NOMO-1 treated with dmso at 0.1 percent for 144 hours (cell line): ENCODE data around the gene SLC2A10.
"Not testable (repeated sequence)": the region's sequence is repeated elsewhere in the genome, so short reads cannot be mapped to it uniquely, and the experiment has no call there.

ENCODE experiments used
- DNase-seq: peaks from one replicate; lab custom pipeline; 2025; ENCODE audit not compliant: unreplicated experiment; lab: John Stamatoyannopoulos, UW

Gene SLC2A10

DNA sequence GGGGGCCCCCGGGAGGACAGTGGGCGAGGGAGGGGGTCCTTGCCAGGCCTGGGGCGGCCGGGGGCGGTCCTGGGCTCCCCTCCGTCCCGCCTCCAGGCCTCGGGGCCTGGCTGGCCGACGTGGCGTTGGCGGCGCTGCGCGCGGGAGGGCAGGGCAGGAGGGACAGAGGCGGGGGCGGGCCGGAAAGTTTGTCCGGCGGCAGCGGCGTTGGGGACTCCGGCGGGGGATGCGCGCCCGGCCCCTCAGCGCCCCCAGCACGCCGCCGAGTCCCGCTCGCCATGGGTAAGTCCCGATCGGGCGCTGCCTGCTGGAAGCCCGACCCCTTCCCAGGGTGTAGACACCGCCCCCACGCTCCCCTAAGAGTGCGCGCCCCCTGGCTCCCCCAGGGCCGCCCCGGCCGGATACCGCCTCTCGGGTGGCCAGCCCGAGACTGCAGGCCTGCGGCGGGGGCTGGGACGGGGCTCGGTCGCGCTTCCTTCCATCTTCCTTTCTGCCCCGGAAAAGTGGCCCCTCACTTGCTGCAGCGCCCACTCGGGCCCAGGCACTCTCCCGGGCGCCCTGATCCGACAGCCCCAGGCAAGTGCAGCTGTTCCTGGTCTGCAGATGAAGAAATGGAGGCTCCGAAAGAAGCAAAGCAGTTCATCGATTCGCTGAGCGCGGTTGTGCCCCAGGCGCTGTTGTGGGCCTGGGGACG lies at the start of gene SLC2A10:
TSS of gene SLC2A10 (plus strand) at position 191 of the 694 bp plus-strand sequence. CDS start at position 279, 88 bp downstream.
- no peak for DNase-seq

- DNase-seq, result no peak
Measured at GRCh38 chr20:46660487-46660886, 49.0 kb upstream of the SLC2A10 start.

- DNase-seq, result no peak
Measured at GRCh38 chr20:46661659-46662058, 47.8 kb upstream of the SLC2A10 start.

DNA sequence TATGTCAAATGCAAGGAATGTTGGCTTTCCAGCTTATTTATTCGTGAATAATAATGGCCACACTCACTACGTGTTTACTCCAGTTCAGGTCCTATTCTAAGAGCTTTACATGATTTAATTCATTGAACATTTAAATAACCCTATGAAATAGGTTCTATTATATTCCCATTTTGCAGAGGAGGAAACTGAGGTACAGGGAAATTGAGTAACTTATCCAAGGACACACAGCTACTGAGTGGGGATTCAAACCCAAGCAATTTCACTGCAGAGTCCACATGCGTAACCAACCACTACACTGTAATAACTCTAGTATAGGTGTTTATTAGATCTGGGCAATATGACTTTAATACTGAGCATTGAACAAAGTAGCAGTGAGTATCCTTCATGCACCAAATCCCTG lies 45.9 kb upstream of the SLC2A10 start:
- no peak for DNase-seq

- no peak for DNase-seq
Measured at GRCh38 chr20:46665602-46666001, 43.8 kb upstream of the SLC2A10 start.

GRCh38 chr20:46666306-46666705 lies 43.1 kb upstream of the SLC2A10 start:
- DNase-seq, result no peak

GRCh38 chr20:46666818-46667515 lies 42.5 kb upstream of the SLC2A10 start:
- no peak for DNase-seq

GRCh38 chr20:46670228-46670584 lies 39.2 kb upstream of the SLC2A10 start:
- no peak for DNase-seq

DNA sequence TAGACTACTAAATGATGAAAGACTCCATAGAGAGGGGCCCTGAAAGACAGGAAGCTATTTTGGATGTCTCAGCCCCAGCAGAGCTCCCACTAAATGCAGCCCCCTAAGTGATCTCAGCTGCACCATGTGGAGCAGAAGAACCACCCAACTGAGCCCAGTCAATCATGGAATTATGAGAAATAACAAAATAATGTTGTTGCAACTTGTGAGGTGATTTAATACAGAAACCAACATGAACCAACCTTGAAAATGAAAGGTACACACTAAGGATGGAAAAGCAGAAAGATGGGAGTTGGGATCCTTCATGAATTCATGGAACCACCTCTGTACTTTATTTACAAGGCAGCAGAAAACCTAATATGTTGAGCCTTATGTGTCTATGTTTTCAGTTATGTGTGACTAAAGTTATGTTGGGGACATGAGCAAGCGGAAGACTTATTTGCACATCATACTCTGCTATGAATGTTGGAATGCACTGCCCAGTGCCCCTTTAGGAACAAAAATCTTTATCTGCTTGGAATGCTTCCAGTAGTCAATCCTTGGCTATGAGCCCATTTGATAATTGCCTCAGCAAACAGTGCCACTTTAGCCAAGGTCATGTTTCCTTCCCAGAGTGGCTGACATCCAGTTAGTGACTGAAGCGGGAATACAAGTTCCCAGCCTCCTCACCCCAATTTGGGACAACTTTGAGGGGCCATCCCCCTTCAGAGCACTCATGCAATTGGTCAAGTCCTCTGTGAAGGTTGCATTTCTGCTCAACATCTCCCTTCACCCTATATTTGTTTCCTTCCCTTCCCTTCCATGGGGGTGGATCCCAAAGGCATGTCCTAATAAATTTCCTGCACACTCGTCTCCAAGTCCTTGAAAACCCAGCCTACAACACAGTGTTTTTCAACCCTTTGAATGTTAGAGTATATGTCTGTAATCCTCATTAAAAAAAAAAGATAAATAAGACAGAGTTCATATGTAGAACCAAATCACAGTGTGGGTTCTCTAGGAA lies 38.6 kb upstream of the SLC2A10 start:
- DNase-seq, result no peak

GRCh38 chr20:46671866-46672542 lies 37.4 kb upstream of the SLC2A10 start:
- DNase-seq, result no peak

- DNase-seq, result no peak
Measured at GRCh38 chr20:46672543-46673148, 36.8 kb upstream of the SLC2A10 start.

- no peak for DNase-seq
Measured at GRCh38 chr20:46673394-46674252, 35.8 kb upstream of the SLC2A10 start.

DNA sequence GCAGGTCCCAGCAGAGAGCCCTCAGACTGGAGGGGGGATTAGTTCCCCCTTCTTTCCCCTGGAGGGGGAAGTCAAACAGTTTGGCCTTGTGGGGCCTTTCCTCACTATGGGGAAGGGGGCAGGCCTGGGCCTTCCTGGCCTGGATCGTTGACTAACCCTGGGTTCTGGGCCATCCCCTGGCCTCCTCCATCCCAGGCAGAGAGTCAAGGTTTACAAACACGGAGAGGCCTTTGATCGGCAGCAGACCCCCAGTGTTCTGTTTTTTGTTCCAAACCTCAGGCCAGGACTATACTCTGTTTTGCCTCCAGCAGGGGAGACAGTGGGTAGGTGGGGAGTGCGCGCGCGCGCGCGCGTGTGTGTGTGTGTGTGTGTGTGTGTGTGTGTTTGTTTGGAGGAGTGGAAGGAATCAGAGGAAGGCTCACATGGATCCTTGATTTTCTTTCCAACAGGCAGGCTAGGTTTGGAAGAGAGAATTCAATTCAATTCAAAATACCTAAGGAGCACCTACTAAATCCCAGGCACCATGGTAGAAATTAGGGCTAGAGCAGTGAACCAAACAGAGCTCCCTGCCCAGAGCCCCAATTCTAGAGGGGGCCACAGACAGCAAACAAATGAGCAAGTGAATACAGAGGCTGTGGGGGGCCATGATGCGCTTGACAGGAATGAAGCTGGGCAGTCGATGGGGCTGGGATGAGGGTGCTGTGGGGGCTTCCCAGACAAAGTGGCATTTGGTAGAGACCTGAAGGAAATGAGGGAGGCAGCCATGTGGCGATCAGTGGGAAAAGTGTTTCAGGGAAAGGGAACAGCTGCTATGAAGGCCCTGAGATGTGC lies 35.0 kb upstream of the SLC2A10 start:
- DNase-seq, result no peak

- not testable (repeated sequence) for DNase-seq
Measured at GRCh38 chr20:46676649-46677316, 32.7 kb upstream of the SLC2A10 start.

- no peak for DNase-seq
Measured at GRCh38 chr20:46677608-46678007, 31.8 kb upstream of the SLC2A10 start.

DNA sequence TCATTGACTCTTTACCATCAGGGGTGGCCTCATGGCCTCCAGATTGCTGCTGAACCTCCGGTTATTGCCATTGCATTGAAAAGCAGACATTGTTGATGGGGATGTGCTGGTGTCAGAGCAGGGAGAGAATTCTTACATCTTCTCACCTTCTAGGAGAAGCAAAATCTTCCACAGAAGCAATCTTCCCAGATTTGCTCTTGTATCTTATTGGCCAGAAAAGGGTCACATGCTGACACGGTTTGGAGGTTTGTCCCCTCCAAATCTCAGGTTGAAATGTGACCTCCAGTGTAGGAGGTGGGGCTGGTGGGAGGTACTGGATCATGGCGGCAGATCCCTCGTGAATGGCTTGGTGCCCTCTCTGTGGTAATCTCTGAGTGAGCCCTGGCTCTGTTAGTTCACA lies 30.9 kb upstream of the SLC2A10 start:
- DNase-seq, result no peak

DNA sequence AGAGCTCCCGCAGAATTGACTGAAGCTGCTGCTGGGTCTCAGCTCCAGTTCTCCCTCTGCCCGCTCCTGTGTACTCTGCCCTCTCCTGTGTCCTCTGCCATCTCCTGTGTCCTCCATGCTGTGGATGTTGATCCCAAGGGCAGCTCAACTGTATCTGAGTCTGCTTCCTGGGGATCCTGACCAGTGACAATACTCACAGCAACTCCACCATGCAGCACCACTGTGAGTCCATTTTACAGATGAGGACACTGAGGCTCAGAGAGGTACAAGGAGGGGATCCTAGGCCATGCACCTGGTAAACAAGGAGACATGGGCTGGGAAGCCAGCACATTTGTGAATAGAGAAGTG lies 28.8 kb upstream of the SLC2A10 start:
- DNase-seq, result no peak
